T47D (cell line): ENCODE data around the gene MVB12B.

Source experiments
- DNase-seq, 2 experiments: peaks; one replicate each; pipeline versions ENCODE4 v3.0.0 to v3.0.0-alpha.2; 2011 to 2012; ENCODE audit warnings: low read depth in 1 of 2, low spot score in 1 of 2
- JUND ChIP-seq: IDR thresholded peaks from 2 replicates; pipeline ENCODE4 v1.6.1; 2012; ENCODE audit warnings: low read depth
- in situ Hi-C: cut with HindIII; loops from 2 replicates; pipeline ENCODE4 v1.10.0; 2016; ENCODE audit warnings: low sequenced_read_pairs, low pct_unique_long_range_greater_than_20kb

The MVB12B gene

GRCh38 chr9:126431077-126431742, 104.6 kb downstream of the MVB12B start:
- in situ Hi-C loops = no loop called here
- TF ChIP-seq JUND = no peak
- no peak for DNase-seq

GRCh38 chr9:126432659-126433058, 106.0 kb downstream of the MVB12B start:
- in situ Hi-C loops = no loop called here
- no peak for DNase-seq
- no peak for TF ChIP-seq JUND

GRCh38 chr9:126435105-126435504, 108.5 kb downstream of the MVB12B start:
- no peak for TF ChIP-seq JUND
- DNase-seq = no peak
- in situ Hi-C loops = no loop called here

- TF ChIP-seq JUND = no peak
- no peak for DNase-seq
- in situ Hi-C loops = no loop called here
These were observed 109.0 kb downstream of the MVB12B start for GRCh38 chr9:126435626-126436025.

GRCh38 chr9:126436545-126437267, 110.1 kb downstream of the MVB12B start:
- TF ChIP-seq JUND = no peak
- in situ Hi-C loops = no loop called here
- no peak for DNase-seq

- in situ Hi-C loops = no loop called here
- TF ChIP-seq JUND = no peak
- no peak for DNase-seq
These were observed 110.6 kb downstream of the MVB12B start for GRCh38 chr9:126437268-126437666.

GRCh38 chr9:126437701-126438100, 111.1 kb downstream of the MVB12B start:
- TF ChIP-seq JUND = no peak
- DNase-seq = no peak
- in situ Hi-C loops = no loop called here

- no peak for TF ChIP-seq JUND
- DNase-seq = no peak
- in situ Hi-C loops = no loop called here
These were observed 112.2 kb downstream of the MVB12B start for GRCh38 chr9:126438741-126439401.

GRCh38 chr9:126439402-126439765, 112.8 kb downstream of the MVB12B start:
- TF ChIP-seq JUND = no peak
- no peak for DNase-seq
- in situ Hi-C loops = no loop called here

GRCh38 chr9:126439883-126440653, 113.4 kb downstream of the MVB12B start:
- in situ Hi-C loops = no loop called here
- no peak for DNase-seq
- TF ChIP-seq JUND = no peak

- no peak for TF ChIP-seq JUND
- DNase-seq = no peak
- in situ Hi-C loops = no loop called here
These were observed 114.3 kb downstream of the MVB12B start for GRCh38 chr9:126440940-126441339.

GRCh38 chr9:126442636-126443035, 116.0 kb downstream of the MVB12B start:
- DNase-seq = no peak
- in situ Hi-C loops = no loop called here
- no peak for TF ChIP-seq JUND
